Parathyroid adenoma (tissue), 2 donors: ENCODE results near the gene PCYT2.

ENCODE experiments used
- H2AFZ ChIP-seq: fragments of 300-600 bp; sonication (generic); one replicate; pipeline ENCODE4 v1.7.0; 2017; ENCODE audit warnings: antibody characterized with exemption, mild to moderate bottlenecking
- H3K27ac ChIP-seq: fragments of 300-600 bp; sonication (generic); one replicate; pipeline ENCODE4 v1.7.0; 2017
- H3K27me3 ChIP-seq: fragments of 300-600 bp; sonication (generic); one replicate; pipeline ENCODE4 v1.7.0; 2017; ENCODE audit warnings: low read length; ENCODE audit not compliant: control insufficient read depth, insufficient read depth
- H3K36me3 ChIP-seq: fragments of 300-600 bp; sonication (generic); one replicate; pipeline ENCODE4 v1.7.0; 2017; ENCODE audit warnings: low read length; ENCODE audit not compliant: control insufficient read depth, insufficient read depth
- H3K4me1 ChIP-seq: fragments of 300-600 bp; sonication (generic); one replicate; pipeline ENCODE4 v1.7.0; 2017; ENCODE audit warnings: control low read depth
- H3K4me2 ChIP-seq: fragments of 300-600 bp; sonication (generic); one replicate; pipeline ENCODE4 v1.7.0; 2017; ENCODE audit warnings: low read length
- H3K4me3 ChIP-seq: fragments of 300-600 bp; sonication (generic); one replicate; pipeline ENCODE4 v1.7.0; 2017; ENCODE audit warnings: low read depth, low read length
- H3K79me2 ChIP-seq: fragments of 300-600 bp; sonication (generic); one replicate; pipeline ENCODE4 v1.7.0; 2017; ENCODE audit warnings: control low read depth
- H3K9ac ChIP-seq: fragments of 300-600 bp; sonication (generic); one replicate; pipeline ENCODE4 v1.7.0; 2017; ENCODE audit warnings: mild to moderate bottlenecking
- H3K9me3 ChIP-seq: fragments of 300-600 bp; sonication (generic); one replicate; pipeline ENCODE4 v1.7.0; 2017; ENCODE audit warnings: low read length; ENCODE audit not compliant: control insufficient read depth
- TF ChIP-seq, protein P1 (sequence below): fragments of 300-600 bp; sonication (generic); IDR thresholded peaks from one replicate; pipeline ENCODE4 v1.7.0; 2017; ENCODE audit warnings: antibody characterized with exemption, mild to moderate bottlenecking
- donor health status: primary hyperparathyroidism.

Gene PCYT2

DNA sequence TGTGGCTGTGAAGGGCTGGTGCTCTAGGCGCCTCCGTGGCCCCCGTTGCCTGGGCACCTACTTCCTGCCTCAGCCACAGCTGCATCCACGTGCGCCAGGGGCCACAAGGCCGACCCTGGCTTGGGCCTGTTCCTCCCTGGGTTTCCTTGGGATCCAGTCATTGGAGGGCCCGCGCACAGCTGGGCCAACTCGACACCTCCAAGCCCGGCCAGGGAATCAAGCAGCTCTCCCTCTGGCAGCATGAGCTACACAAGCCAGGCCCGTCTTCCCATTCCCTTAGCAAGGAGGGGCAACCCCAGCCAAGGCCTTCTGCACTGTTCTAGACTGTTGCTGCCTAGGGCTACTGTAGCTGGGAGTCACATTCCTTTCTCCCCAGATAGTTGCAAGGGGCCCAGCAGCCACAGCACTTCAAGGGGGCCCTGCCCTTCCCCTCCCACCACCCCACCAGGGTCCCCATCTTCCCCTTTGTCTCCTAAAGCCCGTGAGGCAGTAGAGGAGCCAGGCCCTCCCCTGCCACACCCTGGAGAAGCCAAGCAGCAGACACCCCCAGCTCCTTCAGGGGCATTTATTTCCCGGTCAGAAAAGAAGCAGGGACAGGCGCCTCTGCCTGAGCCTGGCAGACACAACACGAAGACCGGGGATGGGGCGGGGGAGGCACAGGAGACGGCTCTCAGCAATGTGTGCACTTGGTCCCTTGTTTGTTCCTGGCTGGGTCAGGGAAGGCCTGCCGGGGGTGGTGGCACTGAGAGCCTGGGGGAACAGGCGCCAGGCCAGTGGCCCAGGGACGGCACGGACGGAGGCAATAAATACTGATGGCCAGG, 43.8 kb downstream of the PCYT2 start:
- Histone ChIP-seq H3K9me3 (no peaks in the 10 kb centered on the region), H3K79me2 (peaks cover 38% of the 10 kb centered on the region), H3K27me3 (no peaks in the 10 kb centered on the region), H3K4me3 (no peak overlapping the region), H2AFZ (no peak overlapping the region), H3K27ac (no peak overlapping the region), H3K9ac (no peak overlapping the region), H3K36me3 (no peaks in the 10 kb centered on the region), H3K4me2 (no peak overlapping the region), H3K4me1 (peaks cover 18% of the 10 kb centered on the region)
- TF ChIP-seq, protein P1, sequence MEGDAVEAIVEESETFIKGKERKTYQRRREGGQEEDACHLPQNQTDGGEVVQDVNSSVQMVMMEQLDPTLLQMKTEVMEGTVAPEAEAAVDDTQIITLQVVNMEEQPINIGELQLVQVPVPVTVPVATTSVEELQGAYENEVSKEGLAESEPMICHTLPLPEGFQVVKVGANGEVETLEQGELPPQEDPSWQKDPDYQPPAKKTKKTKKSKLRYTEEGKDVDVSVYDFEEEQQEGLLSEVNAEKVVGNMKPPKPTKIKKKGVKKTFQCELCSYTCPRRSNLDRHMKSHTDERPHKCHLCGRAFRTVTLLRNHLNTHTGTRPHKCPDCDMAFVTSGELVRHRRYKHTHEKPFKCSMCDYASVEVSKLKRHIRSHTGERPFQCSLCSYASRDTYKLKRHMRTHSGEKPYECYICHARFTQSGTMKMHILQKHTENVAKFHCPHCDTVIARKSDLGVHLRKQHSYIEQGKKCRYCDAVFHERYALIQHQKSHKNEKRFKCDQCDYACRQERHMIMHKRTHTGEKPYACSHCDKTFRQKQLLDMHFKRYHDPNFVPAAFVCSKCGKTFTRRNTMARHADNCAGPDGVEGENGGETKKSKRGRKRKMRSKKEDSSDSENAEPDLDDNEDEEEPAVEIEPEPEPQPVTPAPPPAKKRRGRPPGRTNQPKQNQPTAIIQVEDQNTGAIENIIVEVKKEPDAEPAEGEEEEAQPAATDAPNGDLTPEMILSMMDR = no peak

GRCh38 chr17:81866440-81867169, 44.6 kb downstream of the PCYT2 start:
- Histone ChIP-seq H3K79me2 (peaks cover 34% of the 10 kb centered on the region), H3K4me1 (peaks cover 14% of the 10 kb centered on the region), H3K36me3 (no peaks in the 10 kb centered on the region), H2AFZ (no peak overlapping the region), H3K9me3 (no peaks in the 10 kb centered on the region), H3K27ac (no peak overlapping the region), H3K9ac (no peak overlapping the region), H3K4me3 (no peak overlapping the region), H3K27me3 (no peaks in the 10 kb centered on the region), H3K4me2 (no peak overlapping the region)
- TF ChIP-seq, protein P1 = no peak

DNA sequence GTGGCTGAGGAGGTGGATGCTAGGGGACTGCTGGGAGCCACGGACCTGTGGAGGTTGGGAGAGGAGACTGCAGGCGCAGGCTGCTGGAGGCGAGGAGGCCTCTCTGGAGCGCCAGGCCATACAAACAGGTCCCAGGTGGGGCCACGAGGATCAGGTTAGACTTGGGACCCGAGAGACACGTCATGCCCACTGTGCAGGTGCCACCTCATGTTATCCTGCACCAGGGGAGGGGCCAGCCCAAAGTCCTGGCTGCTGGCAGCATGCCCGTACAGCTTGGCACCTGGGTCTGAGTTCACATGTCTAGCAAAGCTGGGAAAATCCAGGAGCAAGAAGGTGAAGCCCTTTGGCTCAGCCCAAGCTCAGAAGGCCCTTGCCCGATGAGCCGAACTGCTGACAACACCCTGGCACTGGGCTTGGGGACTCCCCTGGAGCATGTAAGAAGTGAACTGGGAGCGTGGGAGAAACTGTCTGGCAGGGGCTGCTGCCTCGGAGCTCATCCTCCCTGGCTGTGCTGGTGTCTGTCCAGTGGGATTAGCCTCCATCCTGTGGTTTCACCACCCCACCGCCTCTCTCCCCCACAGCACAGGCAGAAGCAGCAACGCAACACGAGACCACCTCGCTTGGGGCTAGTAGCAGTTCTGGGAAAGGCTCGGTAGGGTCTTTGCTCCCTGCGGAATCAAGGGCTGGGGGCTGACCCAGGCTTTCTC, 45.3 kb downstream of the PCYT2 start:
- no peaks in the 10 kb centered on the region for H3K9me3 ChIP-seq
- no peak overlapping the region for H2AFZ ChIP-seq
- H3K27ac ChIP-seq = no peak overlapping the region
- TF ChIP-seq, protein P1 = no peak
- peaks cover 14% of the 10 kb centered on the region for H3K4me1 ChIP-seq
- H3K4me3 ChIP-seq = no peak overlapping the region
- H3K27me3 ChIP-seq = no peaks in the 10 kb centered on the region
- no peak overlapping the region for H3K4me2 ChIP-seq
- H3K79me2 ChIP-seq = peaks cover 31% of the 10 kb centered on the region
- no peaks in the 10 kb centered on the region for H3K36me3 ChIP-seq
- no peak overlapping the region for H3K9ac ChIP-seq

DNA sequence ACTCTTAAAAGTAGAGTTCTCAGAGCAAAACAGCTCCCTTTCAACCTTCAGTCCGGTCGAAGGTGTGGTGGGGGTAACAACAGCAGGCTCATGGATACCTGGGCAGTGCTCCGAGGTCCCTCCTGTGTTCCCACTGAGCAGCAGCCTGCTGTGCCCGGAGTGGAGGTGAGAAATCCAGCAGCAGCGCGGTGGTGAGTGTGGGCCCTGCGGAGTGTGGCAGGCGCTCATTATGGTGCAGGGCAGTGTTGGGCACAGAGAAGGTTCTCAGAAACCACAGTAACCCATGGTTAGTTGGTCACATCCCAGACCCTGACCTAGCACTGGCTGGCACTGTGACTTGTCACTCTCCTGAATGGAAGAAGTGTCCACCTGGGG, 45.9 kb downstream of the PCYT2 start:
- no peak overlapping the region for H3K4me2 ChIP-seq
- no peaks in the 10 kb centered on the region for H3K27me3 ChIP-seq
- peaks cover 14% of the 10 kb centered on the region for H3K4me1 ChIP-seq
- no peak overlapping the region for H3K27ac ChIP-seq
- H3K4me3 ChIP-seq = no peak overlapping the region
- H2AFZ ChIP-seq = no peak overlapping the region
- TF ChIP-seq, protein P1 = no peak
- H3K9ac ChIP-seq = no peak overlapping the region
- H3K79me2 ChIP-seq = peaks cover 31% of the 10 kb centered on the region
- no peaks in the 10 kb centered on the region for H3K9me3 ChIP-seq
- H3K36me3 ChIP-seq = no peaks in the 10 kb centered on the region
